Vagina (tissue), 2 donors: ENCODE results near the gene PIEZO2.

Experiments used
- CTCF ChIP-seq, 3 experiments: fragments of 450-650 bp in 2 of 3; fragments of 200-600 bp in 1 of 3; sonication (generic) in 1 of 3; IDR thresholded peaks; one replicate each; pipeline ENCODE4 v1.5.1; 2017 to 2019; ENCODE audit warnings: antibody characterized with exemption in 3 of 3, mild to moderate bottlenecking in 2 of 3, moderate library complexity in 2 of 3
- POLR2A ChIP-seq, 2 donors: fragments of 450-650 bp; IDR thresholded peaks; one replicate each; pipeline ENCODE4 v1.6.1; 2017; ENCODE audit warnings: antibody characterized with exemption in 2 of 2, mild to moderate bottlenecking in 2 of 2, moderate library complexity in 2 of 2

- TF ChIP-seq CTCF (IDR thresholded peaks at IDR 0.05) (no peak), POLR2A (IDR thresholded peaks at IDR 0.05) (no peak)
Observed at GRCh38 chr18:10916387-10916786, 233.0 kb downstream of the PIEZO2 start.
